SK-N-SH (cell line): ENCODE measurements around the gene INTS14.

Experiments
- EP300 ChIP-seq, 2 experiments: IDR thresholded peaks; 2 replicates each; pipeline versions ENCODE4 v1.4.0 to v1.6.1; 2012; ENCODE audit warnings: borderline replicate concordance in 1 of 2, low read depth in 1 of 2, low read length in 1 of 2
- GABPA ChIP-seq: IDR thresholded peaks from 2 replicates; pipeline ENCODE4 v1.4.0; 2012; ENCODE audit warnings: low read depth, mild to moderate bottlenecking
- MXI1 ChIP-seq: IDR thresholded peaks from 2 replicates; pipeline ENCODE4 v1.6.1; 2012; ENCODE audit warnings: mild to moderate bottlenecking, low read depth, low read length, improper control_type of control experiment
- NFIC ChIP-seq: IDR thresholded peaks from 2 replicates; pipeline ENCODE4 v1.4.0; 2012; ENCODE audit warnings: borderline replicate concordance
- RAD21 ChIP-seq: IDR thresholded peaks from 2 replicates; pipeline ENCODE4 v1.6.1; 2012; ENCODE audit warnings: mild to moderate bottlenecking, low read length
- RXRA ChIP-seq: IDR thresholded peaks from 2 replicates; pipeline ENCODE4 v1.4.0; 2012; ENCODE audit warnings: low read depth, mild to moderate bottlenecking, borderline replicate concordance
- TAF1 ChIP-seq: IDR thresholded peaks from 2 replicates; pipeline ENCODE4 v1.6.1; 2012; ENCODE audit warnings: low read depth, mild to moderate bottlenecking, low read length, moderate library complexity, borderline replicate concordance
- TF ChIP-seq, protein P1 (sequence below): fragments of 200-600 bp; sonication (generic); IDR thresholded peaks from 2 replicates; pipeline ENCODE4 v1.6.1; 2017; ENCODE audit warnings: antibody characterized with exemption, mild to moderate bottlenecking, moderate library complexity

- TF ChIP-seq EP300 (IDR thresholded peaks at IDR 0.05; ENCODE audit: borderline replicate concordance in 1 of 2, low read depth in 1 of 2, low read length in 1 of 2) (no peak), RAD21 (no peak), NFIC (no peak), RXRA (no peak), TAF1 (no peak), GABPA (no peak), MXI1 (no peak)
- TF ChIP-seq, protein P1, sequence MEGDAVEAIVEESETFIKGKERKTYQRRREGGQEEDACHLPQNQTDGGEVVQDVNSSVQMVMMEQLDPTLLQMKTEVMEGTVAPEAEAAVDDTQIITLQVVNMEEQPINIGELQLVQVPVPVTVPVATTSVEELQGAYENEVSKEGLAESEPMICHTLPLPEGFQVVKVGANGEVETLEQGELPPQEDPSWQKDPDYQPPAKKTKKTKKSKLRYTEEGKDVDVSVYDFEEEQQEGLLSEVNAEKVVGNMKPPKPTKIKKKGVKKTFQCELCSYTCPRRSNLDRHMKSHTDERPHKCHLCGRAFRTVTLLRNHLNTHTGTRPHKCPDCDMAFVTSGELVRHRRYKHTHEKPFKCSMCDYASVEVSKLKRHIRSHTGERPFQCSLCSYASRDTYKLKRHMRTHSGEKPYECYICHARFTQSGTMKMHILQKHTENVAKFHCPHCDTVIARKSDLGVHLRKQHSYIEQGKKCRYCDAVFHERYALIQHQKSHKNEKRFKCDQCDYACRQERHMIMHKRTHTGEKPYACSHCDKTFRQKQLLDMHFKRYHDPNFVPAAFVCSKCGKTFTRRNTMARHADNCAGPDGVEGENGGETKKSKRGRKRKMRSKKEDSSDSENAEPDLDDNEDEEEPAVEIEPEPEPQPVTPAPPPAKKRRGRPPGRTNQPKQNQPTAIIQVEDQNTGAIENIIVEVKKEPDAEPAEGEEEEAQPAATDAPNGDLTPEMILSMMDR: no peak
These were observed 59.7 kb downstream of the INTS14 start for GRCh38 chr15:65551183-65551582.
